ENCODE results near the gene TCTN3.

GRCh38 chr10:95675403-95676116 lies 18.2 kb downstream of the TCTN3 start:
- TF ChIP-seq, protein P1, sequence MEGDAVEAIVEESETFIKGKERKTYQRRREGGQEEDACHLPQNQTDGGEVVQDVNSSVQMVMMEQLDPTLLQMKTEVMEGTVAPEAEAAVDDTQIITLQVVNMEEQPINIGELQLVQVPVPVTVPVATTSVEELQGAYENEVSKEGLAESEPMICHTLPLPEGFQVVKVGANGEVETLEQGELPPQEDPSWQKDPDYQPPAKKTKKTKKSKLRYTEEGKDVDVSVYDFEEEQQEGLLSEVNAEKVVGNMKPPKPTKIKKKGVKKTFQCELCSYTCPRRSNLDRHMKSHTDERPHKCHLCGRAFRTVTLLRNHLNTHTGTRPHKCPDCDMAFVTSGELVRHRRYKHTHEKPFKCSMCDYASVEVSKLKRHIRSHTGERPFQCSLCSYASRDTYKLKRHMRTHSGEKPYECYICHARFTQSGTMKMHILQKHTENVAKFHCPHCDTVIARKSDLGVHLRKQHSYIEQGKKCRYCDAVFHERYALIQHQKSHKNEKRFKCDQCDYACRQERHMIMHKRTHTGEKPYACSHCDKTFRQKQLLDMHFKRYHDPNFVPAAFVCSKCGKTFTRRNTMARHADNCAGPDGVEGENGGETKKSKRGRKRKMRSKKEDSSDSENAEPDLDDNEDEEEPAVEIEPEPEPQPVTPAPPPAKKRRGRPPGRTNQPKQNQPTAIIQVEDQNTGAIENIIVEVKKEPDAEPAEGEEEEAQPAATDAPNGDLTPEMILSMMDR (IDR thresholded peaks at IDR 0.05): no peak
- no peak for TF ChIP-seq POLR2A (IDR thresholded peaks at IDR 0.05)
